Fibroblast of upper back skin (primary cell): ENCODE measurements around the gene CCNL1.

ENCODE experiments used
- DNase-seq: peaks from one replicate; pipeline ENCODE4 v3.0.0-alpha.2; 2013

The CCNL1 gene

DNA sequence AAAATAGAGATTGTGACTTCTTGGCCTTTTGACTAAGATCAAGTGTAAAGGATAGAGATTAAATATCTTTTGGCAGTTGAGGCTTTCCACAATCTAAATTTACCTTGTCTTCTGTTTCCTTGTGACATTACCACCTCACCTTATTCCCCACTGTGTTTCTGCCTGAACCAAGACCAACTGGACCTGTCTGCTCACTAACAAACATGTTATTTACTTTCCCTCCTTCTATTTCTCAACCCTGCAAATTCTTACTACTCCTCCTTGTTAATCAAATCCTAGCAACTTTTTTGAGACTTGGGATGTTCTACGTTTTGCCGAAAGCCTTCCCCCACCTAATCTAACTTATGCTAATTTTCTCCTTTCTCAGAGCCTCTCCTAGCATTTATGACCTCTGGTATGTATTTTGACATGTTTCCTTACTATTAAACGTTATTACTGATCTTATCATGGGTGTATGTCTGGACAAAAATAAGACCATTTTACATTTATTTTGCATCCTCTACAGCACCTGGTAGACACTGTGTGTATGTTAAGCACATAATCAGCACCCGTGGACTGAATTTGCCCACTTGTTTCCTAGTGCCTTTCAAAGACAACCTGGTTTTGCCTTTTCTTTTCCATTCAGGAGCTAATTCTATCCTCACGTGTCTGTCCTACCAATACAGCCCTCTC, 7.6 kb upstream of the CCNL1 start:
- no peak for DNase-seq

DNA sequence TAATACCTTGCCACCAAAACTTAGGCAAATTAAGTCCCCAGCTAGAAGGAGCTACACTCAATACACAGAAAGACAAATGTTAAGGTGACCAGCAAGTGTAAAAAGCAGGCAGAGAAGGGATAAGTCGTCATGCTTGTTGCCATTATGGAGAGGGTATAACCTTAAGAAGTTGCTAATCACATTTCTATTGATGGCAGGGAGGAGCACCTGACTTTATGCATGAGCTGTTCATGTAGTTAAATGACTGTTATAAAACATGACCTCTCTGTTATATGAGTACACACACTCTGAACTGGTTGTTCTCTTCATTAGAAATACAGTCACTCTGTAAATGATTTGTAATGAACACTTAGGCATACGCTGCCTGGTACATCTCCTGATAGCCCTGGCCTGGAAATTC, 6.6 kb upstream of the CCNL1 start:
- DNase-seq, result no peak

DNA sequence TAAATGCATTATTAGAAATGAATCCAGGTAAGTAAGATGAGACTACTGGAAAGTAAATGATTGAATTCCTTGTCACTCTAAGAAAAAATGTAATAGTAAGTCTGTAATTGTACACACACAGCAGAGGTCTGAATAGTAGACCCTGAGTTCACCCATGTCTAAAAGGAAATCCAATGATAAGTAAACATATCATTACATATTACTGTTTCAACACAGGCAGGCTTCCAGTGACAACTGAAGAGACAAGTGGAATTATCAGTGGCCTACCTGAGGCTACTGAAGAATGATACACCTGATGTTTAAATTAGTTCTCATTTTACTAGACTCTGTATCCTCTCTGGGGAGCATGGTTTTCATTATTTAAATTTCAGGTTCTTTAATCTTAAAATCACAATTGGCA, 6.2 kb upstream of the CCNL1 start:
- DNase-seq, result no peak

DNA sequence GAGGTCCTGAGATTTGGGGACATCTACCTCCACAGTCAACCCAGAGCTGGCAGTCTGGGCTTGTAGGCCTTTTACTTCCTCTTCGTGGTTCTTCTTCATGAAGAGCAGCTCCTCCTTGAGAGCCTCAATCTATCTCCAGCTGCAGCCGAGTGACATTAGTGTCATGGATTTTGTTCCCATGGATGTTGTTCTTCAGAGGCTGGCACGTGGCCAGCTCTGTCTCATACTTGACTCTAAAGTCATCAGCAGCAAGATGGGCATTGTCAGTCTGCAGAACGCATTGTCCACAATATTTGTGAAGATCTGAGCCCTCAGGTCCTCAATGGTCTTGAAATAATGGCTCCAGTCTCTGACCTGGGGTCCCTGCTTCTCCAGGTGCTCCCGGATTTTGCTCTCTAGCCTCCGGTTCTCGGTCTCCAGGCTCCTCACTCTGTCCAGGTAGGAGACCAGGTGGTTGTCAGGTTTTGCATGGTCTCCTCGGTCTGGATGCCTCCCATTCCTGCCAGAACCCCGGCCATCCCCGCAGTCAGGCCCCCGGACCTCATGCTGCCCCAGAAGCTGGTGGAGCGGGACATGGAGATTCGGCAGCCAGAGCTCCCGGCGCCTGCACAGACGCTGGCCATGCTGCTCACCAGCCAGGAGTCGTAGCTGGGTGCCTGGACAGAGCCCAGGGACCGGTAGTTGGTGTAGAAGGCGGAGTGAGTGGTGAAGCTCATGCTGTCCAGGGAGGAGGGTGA, 3.4 kb upstream of the CCNL1 start:
- no peak for DNase-seq

DNA sequence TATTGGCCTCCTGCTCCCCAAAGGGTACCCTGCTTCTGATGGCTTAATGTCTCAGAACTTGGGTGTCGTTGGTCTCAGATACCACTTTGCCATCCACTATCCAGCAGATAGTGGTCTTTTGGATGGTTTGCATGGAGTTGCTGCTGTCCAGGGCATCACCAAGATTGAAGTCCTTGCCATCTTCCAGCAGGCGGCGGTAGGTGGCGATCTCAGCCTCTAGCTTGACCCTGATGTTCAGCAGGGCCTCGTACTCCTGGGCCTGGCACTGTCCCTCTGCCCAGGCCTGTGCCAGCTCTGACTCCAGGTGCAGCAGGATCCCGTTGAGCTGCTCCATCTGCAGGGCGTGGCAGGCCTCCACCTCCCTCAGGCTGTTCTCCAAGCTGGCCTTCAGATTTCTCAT, 2.7 kb upstream of the CCNL1 start:
- DNase-seq, result peak; percentile 8

DNA sequence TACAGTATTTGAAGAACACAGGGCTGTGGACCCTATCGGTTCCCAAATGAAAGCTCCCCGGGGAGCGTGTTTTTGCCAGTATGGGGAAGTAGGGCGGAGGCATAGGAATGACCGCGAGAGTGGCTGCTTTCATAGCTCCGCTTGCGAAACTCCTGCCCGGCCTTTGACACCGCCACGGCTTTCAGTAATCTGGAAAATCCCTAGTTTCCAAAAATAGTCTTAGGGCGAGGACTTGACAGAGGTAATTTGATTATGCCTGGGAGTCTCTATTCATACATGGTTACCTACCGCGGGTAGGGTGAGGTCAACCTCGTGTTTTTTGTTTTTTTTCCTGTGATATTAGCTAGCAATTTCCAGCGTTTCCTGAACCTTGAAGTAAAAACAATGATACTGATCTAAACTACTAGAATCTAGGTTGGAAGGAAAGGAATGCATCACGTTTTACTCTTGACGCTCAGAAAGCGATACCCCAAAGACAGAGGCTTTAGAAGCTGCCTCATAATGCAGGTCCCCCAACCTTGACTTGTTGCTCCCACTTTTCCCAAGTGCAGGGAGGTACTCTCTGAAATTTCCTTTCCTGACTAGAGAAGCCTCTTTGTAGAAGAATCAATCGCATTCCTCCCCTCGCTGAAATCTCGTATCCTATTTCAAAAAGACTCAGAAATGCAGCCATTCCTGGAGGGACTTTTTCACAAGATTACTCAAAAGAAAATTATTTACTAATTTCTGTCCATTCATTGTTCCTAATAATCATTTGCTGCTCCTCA, 894 bp upstream of the CCNL1 start:
- DNase-seq, result peak; percentile 90

DNA sequence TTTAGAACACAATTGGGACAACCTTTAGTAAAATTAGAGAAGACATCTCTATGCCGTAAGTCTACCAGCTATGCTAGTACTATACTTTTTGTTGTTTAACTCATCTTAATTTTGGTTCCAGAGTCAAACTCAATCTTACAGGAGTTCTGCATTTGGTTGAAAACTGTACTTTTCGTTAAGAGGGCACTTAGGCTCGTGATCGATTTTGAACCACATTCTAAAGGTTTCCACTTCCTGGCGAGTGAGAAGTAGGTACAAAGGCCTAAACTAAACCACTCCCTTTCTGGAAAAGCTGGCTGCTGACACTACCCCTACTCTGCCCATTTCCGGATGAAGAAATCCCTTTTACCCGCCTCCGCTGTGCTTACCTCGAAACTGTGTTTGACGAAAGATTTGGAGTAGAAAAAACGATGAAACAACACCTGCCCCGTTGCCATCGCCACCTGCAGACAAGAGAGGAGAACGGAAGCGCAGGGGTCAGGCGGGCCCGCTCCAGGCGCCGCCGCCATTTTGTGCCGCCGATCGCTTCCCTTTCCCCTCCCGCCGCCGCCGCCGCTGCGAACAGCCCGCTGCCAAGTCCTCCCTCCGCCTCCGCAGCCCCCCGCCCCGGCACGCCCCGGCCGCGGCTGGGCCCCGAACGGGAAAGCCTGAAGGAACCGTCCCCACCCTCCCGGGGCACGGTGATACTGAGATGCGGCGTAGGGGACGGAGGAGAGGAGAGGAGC, 748 bp downstream of the CCNL1 start:
- DNase-seq, result peak; percentile 46

DNA sequence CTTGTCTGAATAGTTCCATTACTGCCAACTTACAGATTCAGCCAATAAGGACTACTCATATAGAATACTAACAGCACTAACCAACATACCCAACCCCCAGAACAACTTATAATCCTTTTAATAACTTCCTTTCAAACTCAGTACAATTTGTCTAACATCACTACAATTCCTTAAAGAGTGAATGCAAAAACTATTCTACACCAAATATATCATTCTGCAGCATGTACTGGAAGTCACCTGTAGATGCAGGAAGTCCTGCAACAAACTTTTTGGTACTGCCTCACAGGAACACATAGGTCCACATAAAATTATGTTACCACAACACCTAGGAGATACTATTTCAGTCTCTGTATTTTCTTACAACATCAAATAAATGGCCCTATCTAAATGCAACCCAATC, 2.1 kb downstream of the CCNL1 start:
- DNase-seq, result no peak

DNA sequence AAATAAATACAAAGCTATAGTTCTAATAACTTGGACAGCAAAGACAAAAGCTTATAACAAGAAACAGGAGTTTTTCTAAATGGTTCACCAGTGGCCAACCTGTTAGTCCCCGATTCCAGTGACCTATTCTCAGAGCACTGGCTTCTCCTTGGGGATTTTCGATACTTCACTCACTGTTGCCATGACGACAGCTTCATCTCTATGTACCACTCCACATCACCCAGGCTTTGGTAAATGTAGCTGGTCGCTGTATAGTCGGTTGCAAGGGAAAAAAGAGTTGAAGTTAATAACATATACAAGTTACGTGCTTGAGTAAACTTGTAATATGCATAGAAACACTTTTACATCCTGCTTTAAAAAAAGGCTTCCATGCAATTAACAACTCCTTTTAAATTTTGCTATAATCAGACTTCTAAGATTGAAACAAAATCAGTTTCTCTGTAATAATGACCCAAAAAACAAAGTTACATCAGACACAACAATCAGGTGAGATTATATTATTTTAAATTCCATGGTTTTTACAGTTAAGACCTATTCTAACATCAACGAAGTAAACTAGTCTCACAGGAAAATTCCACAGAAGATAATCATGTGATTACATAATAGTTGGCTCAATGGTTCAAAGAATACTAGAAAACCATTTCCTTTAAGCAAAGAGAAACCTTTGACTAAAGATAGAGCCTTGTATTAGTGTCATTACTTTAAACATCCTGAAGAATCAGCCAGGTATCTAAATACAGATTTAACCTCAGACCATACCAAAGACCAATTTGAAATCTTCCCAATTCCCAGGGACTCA, 2.9 kb downstream of the CCNL1 start:
- DNase-seq, result no peak

DNA sequence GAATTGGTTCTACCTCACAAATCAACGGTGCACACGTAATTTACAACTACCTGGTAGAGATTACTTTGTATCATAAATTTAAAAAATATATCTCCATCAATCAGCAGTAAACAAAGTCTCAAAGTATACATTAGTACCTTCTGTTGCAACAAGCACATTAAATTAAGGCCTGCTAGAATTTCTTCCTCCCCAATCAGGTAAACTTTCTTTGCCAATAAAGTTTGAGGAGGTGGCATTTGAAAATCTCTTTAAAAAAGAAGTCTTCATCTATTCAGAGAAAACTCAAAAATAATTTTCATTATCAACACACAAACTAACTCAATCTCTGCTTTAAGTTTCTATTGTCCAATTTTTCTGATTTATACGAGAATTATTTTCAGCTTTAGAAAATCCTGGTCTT, 4.4 kb downstream of the CCNL1 start:
- DNase-seq, result no peak

DNA sequence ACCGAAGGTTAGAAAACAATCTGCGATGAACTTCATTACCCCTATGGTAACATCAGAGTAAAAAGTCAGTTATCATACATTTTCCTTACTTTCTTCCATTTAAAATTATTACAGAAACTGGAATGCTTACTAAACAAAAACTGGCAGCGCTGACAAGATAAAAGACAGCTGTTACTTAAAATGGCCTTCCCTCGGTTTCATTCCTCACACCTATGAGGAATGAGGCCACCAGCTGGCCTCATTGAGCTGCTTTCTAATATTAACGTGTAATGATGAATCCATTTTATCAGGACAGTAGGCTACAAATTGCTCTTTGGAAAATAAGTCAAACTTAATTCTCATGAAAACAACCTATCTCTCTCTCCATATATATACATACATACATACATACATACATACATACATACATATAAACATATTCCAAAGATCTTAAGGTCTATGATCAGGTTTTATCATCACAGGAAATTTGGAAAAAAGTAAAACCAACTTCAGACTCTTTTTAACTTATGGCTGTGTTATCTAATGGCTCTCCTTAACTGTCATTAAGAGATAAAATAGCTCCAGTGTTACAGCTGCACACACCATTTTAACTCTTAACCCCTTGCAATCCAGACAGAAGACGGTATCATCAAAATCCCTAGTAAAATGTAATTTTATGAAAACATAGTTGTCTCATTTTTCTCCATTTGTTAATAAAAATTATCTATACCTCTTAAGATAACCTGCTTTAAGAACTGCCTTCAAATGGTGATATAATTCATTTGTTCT, 5.2 kb downstream of the CCNL1 start:
- DNase-seq, result no peak

DNA sequence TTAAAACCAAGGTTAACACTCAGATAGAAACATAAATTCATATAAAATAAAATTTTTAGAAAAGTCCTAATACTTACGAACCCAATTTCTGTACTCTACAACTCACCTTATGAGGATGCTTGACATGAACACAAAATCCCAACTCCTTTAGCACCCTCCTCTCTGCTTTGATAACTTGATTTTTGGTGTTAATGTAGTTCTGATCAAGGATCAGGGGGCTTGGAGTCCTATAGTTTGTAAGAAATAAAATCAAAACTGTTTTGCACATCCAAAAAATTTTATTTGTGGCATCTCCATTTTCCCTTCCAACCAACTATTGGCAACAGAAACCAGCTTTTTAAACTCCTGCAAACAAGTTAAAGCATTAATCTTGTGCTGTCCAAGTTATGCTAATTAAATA, 7.0 kb downstream of the CCNL1 start:
- DNase-seq, result no peak

DNA sequence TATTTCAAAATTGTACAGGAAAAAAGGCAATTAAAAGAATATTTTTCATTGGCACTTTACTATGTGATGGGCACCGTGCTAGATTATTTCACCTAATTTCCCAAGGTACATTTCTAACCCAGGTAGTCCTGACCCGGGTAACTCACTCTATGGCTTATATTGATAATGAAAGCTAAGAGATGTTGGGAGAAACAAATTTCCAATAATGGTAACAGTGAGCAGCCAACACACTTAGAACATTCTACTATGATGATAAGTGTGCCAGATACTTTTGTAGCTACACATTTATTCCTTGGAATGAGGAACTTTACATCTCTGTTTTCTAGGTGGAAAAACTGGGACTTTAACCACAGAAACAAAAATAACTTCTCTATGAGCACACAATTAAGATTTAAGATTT, 7.5 kb downstream of the CCNL1 start:
- DNase-seq, result no peak

DNA sequence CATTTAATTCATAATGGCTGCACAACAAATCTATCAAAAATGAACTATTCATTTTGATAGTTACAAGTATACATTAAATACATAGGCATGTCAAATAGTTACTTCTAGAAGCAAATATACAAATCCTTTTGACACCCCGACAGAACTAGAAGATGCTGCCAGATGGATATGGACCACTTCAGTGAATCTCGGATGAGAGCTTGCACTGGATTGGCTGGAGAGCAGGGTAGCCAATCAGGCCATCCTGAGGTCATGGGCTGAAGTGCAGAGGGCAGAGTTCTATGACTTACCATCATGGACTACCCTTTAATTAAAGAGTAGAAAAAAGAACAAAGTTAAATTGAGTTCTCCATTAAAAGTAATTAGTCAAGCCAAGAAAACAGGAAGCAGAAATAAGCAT, 8.3 kb downstream of the CCNL1 start:
- DNase-seq, result no peak

DNA sequence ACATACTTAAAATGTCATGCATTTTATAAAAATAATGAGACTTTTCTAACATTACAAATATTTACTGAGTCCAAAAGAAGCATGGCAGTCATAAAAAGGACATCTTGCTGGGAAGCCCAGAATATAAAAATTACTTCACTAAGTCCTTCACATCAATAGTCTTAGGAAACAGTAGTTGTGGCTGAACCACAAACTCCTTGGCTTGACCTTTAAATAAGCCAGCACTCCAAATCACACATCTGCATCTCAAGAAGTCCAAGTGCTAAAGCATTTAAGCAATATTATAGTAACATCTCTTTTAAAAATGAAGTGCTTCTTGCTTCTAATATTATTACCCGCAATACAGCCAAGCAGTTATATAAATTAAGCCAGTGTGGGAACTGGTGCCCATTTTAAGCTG, 8.8 kb downstream of the CCNL1 start:
- no peak for DNase-seq

DNA sequence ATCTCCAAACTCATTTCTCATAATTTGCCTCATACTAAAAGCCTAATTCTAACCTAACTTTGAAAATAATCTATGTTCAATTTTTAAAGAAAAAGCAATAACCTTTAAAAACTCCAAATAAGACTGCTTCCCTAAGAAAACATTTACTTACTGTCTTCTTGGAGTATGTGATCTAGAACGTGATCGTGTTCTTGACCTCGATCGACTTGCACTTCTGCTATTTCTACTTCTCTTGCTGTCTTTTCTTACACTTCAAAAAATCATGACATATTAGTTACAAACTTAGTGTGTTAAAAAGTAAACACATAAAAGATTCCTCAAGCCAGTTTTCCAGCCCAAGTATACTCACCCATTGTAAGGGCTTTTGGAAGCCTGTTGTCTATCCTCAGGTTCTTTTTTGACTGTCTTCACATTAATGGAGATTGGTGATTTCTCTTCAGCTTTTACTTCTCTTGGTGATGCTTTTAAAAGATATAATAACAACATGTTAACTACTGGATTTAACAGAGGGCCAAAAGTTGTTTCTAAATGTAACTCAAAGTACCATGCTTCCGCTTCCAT, 10.7 kb downstream of the CCNL1 start:
- no peak for DNase-seq

DNA sequence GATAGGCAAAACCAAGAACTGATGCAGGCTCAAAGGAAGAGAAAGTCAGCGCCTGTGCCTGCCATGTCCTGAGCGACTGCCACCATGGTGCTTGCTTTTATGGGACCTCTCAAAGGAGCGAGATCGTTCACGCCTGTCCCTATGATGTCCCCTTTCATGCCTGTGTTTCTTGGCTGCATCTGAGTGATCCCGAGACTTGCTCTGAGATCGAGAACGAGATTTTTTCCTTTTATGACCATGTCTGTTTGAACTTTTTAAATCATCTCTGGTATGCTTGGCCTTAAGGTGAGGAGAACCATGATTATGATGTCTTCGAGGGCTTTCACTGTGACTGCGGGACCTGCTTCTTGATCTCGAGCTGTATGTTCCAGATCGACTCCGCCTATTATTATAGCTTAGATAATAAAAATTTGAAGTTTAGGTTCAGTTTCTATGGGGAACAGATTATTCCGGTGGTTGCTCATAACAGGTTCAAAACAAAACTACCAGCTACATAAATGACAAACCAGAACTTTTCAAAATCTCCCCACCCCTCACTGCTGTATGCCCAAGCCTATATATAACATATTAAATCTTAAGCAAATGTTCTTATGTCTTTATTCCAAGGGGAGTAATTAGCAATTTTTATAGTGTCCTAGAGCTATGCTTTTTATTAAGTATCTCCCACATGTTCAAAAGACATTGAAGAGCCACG, 11.6 kb downstream of the CCNL1 start:
- no peak for DNase-seq

DNA sequence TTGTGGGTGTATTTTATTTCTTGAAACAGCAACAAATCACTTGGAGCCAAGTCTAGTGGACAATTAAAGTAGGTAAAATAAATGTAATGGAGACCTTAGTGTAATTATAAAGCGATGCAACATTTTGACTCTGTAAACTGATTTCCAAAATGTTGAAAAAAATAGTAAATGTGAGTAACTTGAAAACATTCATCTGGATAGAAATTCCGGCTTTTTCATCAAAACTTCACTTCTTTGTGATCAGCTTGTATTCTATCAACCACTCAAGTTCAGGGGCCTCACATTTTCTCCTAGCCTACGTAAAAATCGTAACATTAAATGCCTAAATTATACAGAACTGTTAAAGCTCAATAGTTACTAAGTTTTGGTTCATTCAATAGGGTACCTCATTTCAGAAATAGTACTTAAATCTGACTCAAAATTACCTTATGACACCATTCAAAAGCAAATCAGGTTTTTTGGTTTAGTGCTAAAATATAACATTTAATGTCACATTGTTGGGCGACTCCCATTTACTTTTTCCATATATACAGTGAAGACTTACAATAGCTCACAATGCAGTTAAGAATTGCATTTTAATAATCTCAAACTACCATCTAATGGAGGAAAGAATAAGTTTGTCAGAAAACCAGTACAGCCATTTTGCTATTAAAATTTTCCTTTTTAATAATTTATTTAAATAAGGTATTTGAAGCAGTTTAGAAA, 12.7 kb downstream of the CCNL1 start:
- DNase-seq, result no peak

DNA sequence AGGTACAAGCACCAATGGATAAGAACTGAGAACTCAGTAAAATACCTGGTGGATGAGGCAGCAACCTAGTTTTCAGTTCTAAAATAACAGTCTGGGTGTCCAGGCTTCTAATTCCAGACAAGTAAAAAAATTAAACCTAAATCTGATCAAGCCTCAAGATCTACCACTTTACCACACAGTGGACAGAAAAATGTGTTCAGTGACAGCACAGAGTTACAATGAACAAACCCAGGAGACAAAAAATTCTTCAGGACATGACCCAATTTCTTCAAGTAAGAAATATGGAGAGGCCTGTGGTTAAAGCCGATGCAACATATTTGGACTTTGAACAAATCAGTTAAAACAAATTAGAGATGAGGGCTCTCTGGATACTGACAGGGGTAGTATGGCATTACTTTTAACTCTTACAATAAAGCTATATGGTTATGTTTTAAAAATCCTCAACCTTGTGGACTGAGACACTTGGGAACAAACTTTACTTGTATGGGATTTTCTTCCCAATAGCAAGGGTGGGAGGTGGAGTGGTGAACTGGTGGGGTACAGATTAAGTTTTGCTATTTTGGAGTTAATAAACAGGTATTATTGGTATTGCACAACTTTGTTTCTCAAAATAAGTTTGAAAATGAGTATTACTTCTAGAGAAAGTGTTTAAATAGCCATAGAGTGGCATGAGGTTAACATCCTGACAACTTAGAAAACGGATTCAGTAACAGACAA, 14.2 kb downstream of the CCNL1 start:
- peak; percentile 60 for DNase-seq
